ENCODE results near the gene RTCA. TPM values are rescaled to one million over a fixed set of nuclear protein-coding genes. Genes with fewer than 3 reads are reported as not detected.

Gene RTCA
- total RNA-seq: 10 to 100 TPM; 10.2 to 18.7 TPM

- H3K9me3 ChIP-seq: no peaks in the 10 kb centered on the region
- H3K36me3 ChIP-seq (replicated peaks in 1 of 2; ENCODE audit: insufficient read depth in 1 of 2, low read depth in 2 of 2): peaks cover 0 to 9% of the 10 kb centered on the region in 2 donors
- peak within 1 kb of the TSS; percentile 10 to 53 for H3K4me3 ChIP-seq
- peak within 1 kb of the TSS; percentile 63 to 84 (median 76) for H3K27ac ChIP-seq
- TF ChIP-seq CTCF (IDR thresholded peaks at IDR 0.05) (no peak), POLR2A (IDR thresholded peaks at IDR 0.05) (peak; percentile 29 to 77 (median 71))
- whole genome bisulfite sequencing, 2 donors: 0 to 3% methylated on average over 16 to 53 of the region's 53 CpGs
- intact Hi-C loops (cut with DNase I): no loop called here
- DNase-seq (peak; percentile 95 to 97 (median 97)), ATAC-seq (peak; percentile 99)
- H3K27me3 ChIP-seq: no peaks in the 10 kb centered on the region
- H3K4me1 ChIP-seq: peaks cover 28% of the 10 kb centered on the region
Measured at GRCh38 chr1:100265931-100266740, at the start of gene RTCA. TSS of gene RTCA (plus strand) at chr1:100266216. CDS start at chr1:100266376, 160 bp downstream.

GRCh38 chr1:100217834-100218233 lies 48.2 kb upstream of the RTCA start:
- ATAC-seq (no peak), DNase-seq (no peak)
- Histone ChIP-seq H3K4me3 (no peak overlapping the region), H3K9me3 (no peaks in the 10 kb centered on the region), H3K36me3 (replicated peaks in 1 of 2; ENCODE audit: insufficient read depth in 1 of 2, low read depth in 2 of 2) (peaks cover 0 to 18% of the 10 kb centered on the region in 2 donors), H3K27ac (no peak overlapping the region), H3K27me3 (no peaks in the 10 kb centered on the region), H3K4me1 (no peaks in the 10 kb centered on the region)
- WGBS, 2 donors: 18 to 40% methylated on average over 2 of the region's 2 CpGs
- no peak for TF ChIP-seq CTCF (IDR thresholded peaks at IDR 0.05)
- no peak for TF ChIP-seq POLR2A (IDR thresholded peaks at IDR 0.05)
- intact Hi-C loops (cut with DNase I): no loop called here

- H3K36me3 ChIP-seq (replicated peaks in 1 of 2; ENCODE audit: insufficient read depth in 1 of 2, low read depth in 2 of 2): peaks cover 0 to 9% of the 10 kb centered on the region in 2 donors
- no peaks in the 10 kb centered on the region for H3K9me3 ChIP-seq
- 88 to 99% methylated on average over 5 to 6 of the region's 6 CpGs for WGBS, 2 donors
- H3K4me3 ChIP-seq: no peak overlapping the region
- DNase-seq (no peak), ATAC-seq (no peak)
- no peaks in the 10 kb centered on the region for H3K4me1 ChIP-seq
- H3K27me3 ChIP-seq: no peaks in the 10 kb centered on the region
- intact Hi-C loops (cut with DNase I): no loop called here
- TF ChIP-seq CTCF (IDR thresholded peaks at IDR 0.05) (no peak), POLR2A (IDR thresholded peaks at IDR 0.05) (no peak)
- no peak overlapping the region for H3K27ac ChIP-seq
Measured at GRCh38 chr1:100219457-100219856, 46.6 kb upstream of the RTCA start.

- no peaks in the 10 kb centered on the region for H3K27me3 ChIP-seq
- ATAC-seq (no peak), DNase-seq (no peak)
- H3K4me3 ChIP-seq: no peak overlapping the region
- intact Hi-C loops (cut with DNase I): no loop called here
- peaks cover 0 to 5% of the 10 kb centered on the region in 2 donors for H3K36me3 ChIP-seq (replicated peaks in 1 of 2; ENCODE audit: insufficient read depth in 1 of 2, low read depth in 2 of 2)
- no peaks in the 10 kb centered on the region for H3K4me1 ChIP-seq
- WGBS, 2 donors: 100% methylated on average over 2 of the region's 2 CpGs
- H3K9me3 ChIP-seq: no peaks in the 10 kb centered on the region
- TF ChIP-seq CTCF (IDR thresholded peaks at IDR 0.05) (no peak), POLR2A (IDR thresholded peaks at IDR 0.05) (no peak)
- H3K27ac ChIP-seq: no peak overlapping the region
Measured at GRCh38 chr1:100219883-100220282, 46.1 kb upstream of the RTCA start.

- peaks cover 0 to 2% of the 10 kb centered on the region in 2 donors for H3K36me3 ChIP-seq (replicated peaks in 1 of 2; ENCODE audit: insufficient read depth in 1 of 2, low read depth in 2 of 2)
- H3K4me3 ChIP-seq: no peak overlapping the region
- DNase-seq (no peak), ATAC-seq (no peak)
- no peaks in the 10 kb centered on the region for H3K9me3 ChIP-seq
- intact Hi-C loops (cut with DNase I): no loop called here
- H3K27me3 ChIP-seq: no peaks in the 10 kb centered on the region
- no peaks in the 10 kb centered on the region for H3K4me1 ChIP-seq
- no peak overlapping the region for H3K27ac ChIP-seq
- TF ChIP-seq POLR2A (IDR thresholded peaks at IDR 0.05) (no peak), CTCF (IDR thresholded peaks at IDR 0.05) (no peak)
Measured at GRCh38 chr1:100222428-100222827, 43.6 kb upstream of the RTCA start.
